Measurements from ENCODE around the gene TEX26.

GRCh38 chr13:30900952-30901749 lies 31.3 kb upstream of the TEX26 start:
- TF ChIP-seq, protein P1, sequence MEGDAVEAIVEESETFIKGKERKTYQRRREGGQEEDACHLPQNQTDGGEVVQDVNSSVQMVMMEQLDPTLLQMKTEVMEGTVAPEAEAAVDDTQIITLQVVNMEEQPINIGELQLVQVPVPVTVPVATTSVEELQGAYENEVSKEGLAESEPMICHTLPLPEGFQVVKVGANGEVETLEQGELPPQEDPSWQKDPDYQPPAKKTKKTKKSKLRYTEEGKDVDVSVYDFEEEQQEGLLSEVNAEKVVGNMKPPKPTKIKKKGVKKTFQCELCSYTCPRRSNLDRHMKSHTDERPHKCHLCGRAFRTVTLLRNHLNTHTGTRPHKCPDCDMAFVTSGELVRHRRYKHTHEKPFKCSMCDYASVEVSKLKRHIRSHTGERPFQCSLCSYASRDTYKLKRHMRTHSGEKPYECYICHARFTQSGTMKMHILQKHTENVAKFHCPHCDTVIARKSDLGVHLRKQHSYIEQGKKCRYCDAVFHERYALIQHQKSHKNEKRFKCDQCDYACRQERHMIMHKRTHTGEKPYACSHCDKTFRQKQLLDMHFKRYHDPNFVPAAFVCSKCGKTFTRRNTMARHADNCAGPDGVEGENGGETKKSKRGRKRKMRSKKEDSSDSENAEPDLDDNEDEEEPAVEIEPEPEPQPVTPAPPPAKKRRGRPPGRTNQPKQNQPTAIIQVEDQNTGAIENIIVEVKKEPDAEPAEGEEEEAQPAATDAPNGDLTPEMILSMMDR (IDR thresholded peaks at IDR 0.05; ENCODE audit: low read length) = no peak
- no peak for TF ChIP-seq EZH2 (optimal IDR thresholded peaks at IDR 0.05; ENCODE audit: low read depth, low read length)
- TF ChIP-seq EZH2phosphoT487 (IDR thresholded peaks at IDR 0.05; ENCODE audit: low read length) = no peak

All from MM.1S (cell line).